Ovary (tissue), 9 donors: ENCODE measurements around the gene FER. TPM values are rescaled to one million over a fixed set of nuclear protein-coding genes. Genes with fewer than 3 reads are reported as not detected.

Experiments used
- DNase-seq, 5 donors: peaks; one replicate each; pipeline ENCODE4 v3.0.0-alpha.2; 2019 to 2020
- H3K27ac ChIP-seq, 2 donors: fragments of 200-600 bp; one replicate each; pipeline versions ENCODE4 v1.5.1 to v1.8.0; 2019 to 2022
- H3K27me3 ChIP-seq: fragments of 200-600 bp; one replicate; pipeline ENCODE4 v1.8.0; 2022
- H3K36me3 ChIP-seq: fragments of 200-600 bp; sonication (generic); one replicate; pipeline ENCODE4 v1.5.1; 2019
- H3K4me1 ChIP-seq: one replicate; pipeline ENCODE4 v1.8.1; 2013; ENCODE audit warnings: mild to moderate bottlenecking, moderate library complexity; ENCODE audit not compliant: insufficient read depth
- H3K4me3 ChIP-seq: fragments of 200-600 bp; sonication (generic); one replicate; pipeline ENCODE4 v1.5.1; 2017
- H3K9me3 ChIP-seq, 2 donors: fragments of 200-600 bp in 1 of 2; sonication (generic) in 1 of 2; one replicate each; pipeline versions ENCODE4 v1.5.1 to v1.8.1; 2013 to 2019; ENCODE audit warnings: mild to moderate bottlenecking in 1 of 2, moderate library complexity in 1 of 2
- EP300 ChIP-seq: sonication (generic); formaldehyde crosslinking; IDR thresholded peaks from one replicate; pipeline ENCODE4 v1.6.1; 2017; ENCODE audit warnings: antibody characterized with exemption
- POLR2A ChIP-seq: fragments of 450-650 bp; IDR thresholded peaks from one replicate; pipeline ENCODE4 v1.6.1; 2017; ENCODE audit warnings: antibody characterized with exemption, mild to moderate bottlenecking, moderate library complexity
- WGBS, 3 donors: extraction: QIAGEN DNeasy Blood & Tissue Kit in 1 of 3; methylation state at CpG; one replicate each; pipeline versions ENCODE4 v1.1.5 to v1.1.7; 2013 to 2017; 5-methylcytosine and 5-hydroxymethylcytosine counted together
- intact Hi-C, 4 donors: fragments of 100-400 bp; cut with DNase I; formaldehyde crosslinking; loops; one replicate each; pipeline versions ENCODE4 v1.11.0 to v1.15.1; 2022 to 2023
- polyA plus RNA-seq, 2 donors: library from polyadenylated mRNA; stranded (reverse); fragments of 200-250 nt in 1 of 2; fragments of 350-450 nt in 1 of 2; fragmentation: Illumina TruSeq in 1 of 2; extraction: RNeasy Lipid Tissue Mini Kit (QIAGEN cat#74804) in 1 of 2; gene quantifications; one replicate each; pipeline ENCODE4 v1.2.3, GENCODE V29; 2013 to 2014
- total RNA-seq, 7 donors: library from RNA; depleted of rRNA in 2 of 7; stranded (reverse); fragments of >200 nt in 2 of 7; fragmentation: NEBNext Ultra II Directional in 3 of 7; extraction: Animal tissue kit (Norgen Biotek cat#: 25700) in 3 of 7; gene quantifications; one replicate each; pipeline versions ENCODE4 v1.1.0 to v1.2.4, GENCODE V29; 2016 to 2023
- TF ChIP-seq, protein P1 (sequence below), 3 donors: fragments of 450-650 bp in 2 of 3; fragments of 200-600 bp in 1 of 3; IDR thresholded peaks; one replicate each; pipeline versions ENCODE4 v1.5.1 to v1.8.0; 2016 to 2022; ENCODE audit warnings: antibody characterized with exemption in 3 of 3, mild to moderate bottlenecking in 1 of 3
- donor health status: DM: no; HTN: no; CAD: no; lungs with moderate emphysema.
- donor health status: DM: no; HTN: no; CAD: no.
- donor health status: Bipolar disorder and iron deficiency.
- donor health status: DM: yes; HTN: yes; CAD: no.
- donor health status: DM: no; HTN: no; CAD: no.
- donor health status: DM: yes; HTN: yes; CAD: no.

Gene FER
- total and polyA plus RNA-seq, 9 donors, result 3.0 to 36.0 (median 28.0) TPM

- Histone ChIP-seq H3K4me1 (no peaks in the 10 kb centered on the region), H3K9me3 (no peaks in the 10 kb centered on the region), H3K27ac (no peak overlapping the region), H3K27me3 (no peaks in the 10 kb centered on the region), H3K4me3 (no peak overlapping the region), H3K36me3 (no peaks in the 10 kb centered on the region)
- intact Hi-C loops, result no loop called here
- WGBS, 3 donors, result 89 to 93% (median 90%) methylated on average over 2 of the region's 2 CpGs
- DNase-seq, result no peak
- TF ChIP-seq POLR2A (no peak), EP300 (no peak)
- TF ChIP-seq, protein P1, sequence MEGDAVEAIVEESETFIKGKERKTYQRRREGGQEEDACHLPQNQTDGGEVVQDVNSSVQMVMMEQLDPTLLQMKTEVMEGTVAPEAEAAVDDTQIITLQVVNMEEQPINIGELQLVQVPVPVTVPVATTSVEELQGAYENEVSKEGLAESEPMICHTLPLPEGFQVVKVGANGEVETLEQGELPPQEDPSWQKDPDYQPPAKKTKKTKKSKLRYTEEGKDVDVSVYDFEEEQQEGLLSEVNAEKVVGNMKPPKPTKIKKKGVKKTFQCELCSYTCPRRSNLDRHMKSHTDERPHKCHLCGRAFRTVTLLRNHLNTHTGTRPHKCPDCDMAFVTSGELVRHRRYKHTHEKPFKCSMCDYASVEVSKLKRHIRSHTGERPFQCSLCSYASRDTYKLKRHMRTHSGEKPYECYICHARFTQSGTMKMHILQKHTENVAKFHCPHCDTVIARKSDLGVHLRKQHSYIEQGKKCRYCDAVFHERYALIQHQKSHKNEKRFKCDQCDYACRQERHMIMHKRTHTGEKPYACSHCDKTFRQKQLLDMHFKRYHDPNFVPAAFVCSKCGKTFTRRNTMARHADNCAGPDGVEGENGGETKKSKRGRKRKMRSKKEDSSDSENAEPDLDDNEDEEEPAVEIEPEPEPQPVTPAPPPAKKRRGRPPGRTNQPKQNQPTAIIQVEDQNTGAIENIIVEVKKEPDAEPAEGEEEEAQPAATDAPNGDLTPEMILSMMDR (IDR thresholded peaks at IDR 0.05), result no peak
Measured at GRCh38 chr5:108941746-108942145, 194.0 kb downstream of the FER start.

DNA sequence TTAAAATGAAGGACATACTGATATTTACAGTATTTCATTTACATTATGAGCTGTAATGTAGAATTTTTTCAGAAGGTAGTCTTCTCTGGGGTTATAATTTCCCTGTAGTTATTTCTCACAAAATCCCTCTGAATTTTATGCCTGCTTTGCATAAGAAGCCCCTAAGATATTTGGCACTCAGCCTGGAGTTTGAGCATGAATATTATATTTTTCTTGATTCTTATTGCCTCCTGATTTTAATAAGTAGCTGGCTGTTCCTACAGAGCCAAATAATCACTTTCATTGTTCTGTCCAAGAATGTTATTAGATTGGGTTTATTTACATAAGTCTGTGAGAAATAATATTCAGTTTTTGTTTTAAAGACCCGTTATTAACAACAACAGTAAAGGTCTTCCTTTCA, 195.0 kb downstream of the FER start:
- H3K27ac ChIP-seq, result no peak overlapping the region
- WGBS, 3 donors, result 18 to 34% (median 19%) methylated on average over 1 of the region's 1 CpG
- H3K36me3 ChIP-seq, result no peaks in the 10 kb centered on the region
- H3K4me3 ChIP-seq, result no peak overlapping the region
- no peak for DNase-seq
- intact Hi-C loops, result no loop called here
- no peaks in the 10 kb centered on the region for H3K27me3 ChIP-seq
- TF ChIP-seq EP300 (no peak), POLR2A (no peak)
- TF ChIP-seq, protein P1 (IDR thresholded peaks at IDR 0.05), result no peak
- no peaks in the 10 kb centered on the region for H3K4me1 ChIP-seq
- no peaks in the 10 kb centered on the region for H3K9me3 ChIP-seq

DNA sequence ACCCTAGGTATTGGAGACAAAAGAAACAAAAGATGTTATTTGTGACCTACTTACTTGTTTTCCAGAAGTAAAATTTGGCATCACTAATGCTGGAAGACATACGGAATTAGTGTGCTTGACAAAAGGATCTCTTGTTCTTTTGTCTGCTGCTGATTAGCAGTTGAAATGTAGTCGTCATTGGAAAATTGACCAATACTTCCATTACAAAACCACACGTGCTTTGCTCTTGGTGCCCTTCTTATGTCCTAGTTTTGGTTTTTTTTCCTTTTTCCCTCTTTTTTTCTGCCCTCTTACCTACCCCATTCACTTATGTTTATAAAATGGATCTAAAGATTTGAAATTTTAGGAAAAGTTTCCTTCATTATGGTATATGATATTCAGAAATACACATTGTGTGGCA, 197.4 kb downstream of the FER start:
- intact Hi-C loops, result no loop called here
- Histone ChIP-seq H3K4me3 (no peak overlapping the region), H3K9me3 (no peaks in the 10 kb centered on the region), H3K36me3 (no peaks in the 10 kb centered on the region), H3K27ac (no peak overlapping the region), H3K27me3 (no peaks in the 10 kb centered on the region), H3K4me1 (no peaks in the 10 kb centered on the region)
- 81 to 91% (median 88%) methylated on average over 3 of the region's 3 CpGs for WGBS, 3 donors
- TF ChIP-seq POLR2A (no peak), EP300 (no peak)
- TF ChIP-seq, protein P1 (IDR thresholded peaks at IDR 0.05), result no peak
- DNase-seq, result no peak

DNA sequence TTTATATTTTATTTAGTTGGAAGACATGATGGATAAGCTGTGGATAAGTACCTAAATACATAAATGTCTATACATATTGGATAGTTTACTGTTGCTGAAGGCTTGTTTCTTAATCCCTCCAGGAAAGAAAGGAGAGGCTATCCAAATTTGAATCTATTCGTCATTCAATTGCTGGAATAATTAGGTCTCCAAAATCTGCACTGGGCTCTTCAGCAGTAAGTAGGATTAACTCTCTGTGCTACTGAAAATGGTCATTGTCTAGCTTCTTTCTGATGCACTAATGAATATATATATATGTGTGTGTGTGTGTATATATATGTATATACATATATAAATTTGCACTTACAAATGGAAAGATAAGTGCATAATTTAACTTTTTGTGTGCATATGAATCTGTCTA, 198.3 kb downstream of the FER start:
- Histone ChIP-seq H3K36me3 (no peaks in the 10 kb centered on the region), H3K27me3 (no peaks in the 10 kb centered on the region), H3K4me3 (no peak overlapping the region), H3K27ac (no peak overlapping the region), H3K4me1 (no peaks in the 10 kb centered on the region), H3K9me3 (no peaks in the 10 kb centered on the region)
- no peak for TF ChIP-seq EP300
- TF ChIP-seq, protein P1 (IDR thresholded peaks at IDR 0.05), result no peak
- TF ChIP-seq POLR2A, result no peak
- no peak for DNase-seq
- intact Hi-C loops, result no loop called here
- WGBS, 3 donors, result 93 to 97% (median 96%) methylated on average over 1 of the region's 1 CpG

GRCh38 chr5:108947164-108947563, 199.5 kb downstream of the FER start:
- 96 to 100% (median 97%) methylated on average over 1 of the region's 1 CpG for WGBS, 3 donors
- intact Hi-C loops, result no loop called here
- no peak overlapping the region for H3K4me3 ChIP-seq
- H3K27ac ChIP-seq, result no peak overlapping the region
- TF ChIP-seq, protein P1 (IDR thresholded peaks at IDR 0.05), result no peak
- TF ChIP-seq EP300 (no peak), POLR2A (no peak)
- H3K4me1 ChIP-seq, result no peaks in the 10 kb centered on the region
- H3K9me3 ChIP-seq, result no peaks in the 10 kb centered on the region
- no peaks in the 10 kb centered on the region for H3K27me3 ChIP-seq
- no peak for DNase-seq
- H3K36me3 ChIP-seq, result no peaks in the 10 kb centered on the region
